GM12874 (cell line): ENCODE results near the gene PTHLH.

Source experiments
- TF ChIP-seq, protein P1 (sequence below): IDR thresholded peaks from 2 replicates; pipeline ENCODE4 v1.5.1; 2011; ENCODE audit warnings: low read depth, mild to moderate bottlenecking, control low read depth, low read length, moderate library complexity; ENCODE audit not compliant: insufficient read depth

Gene PTHLH

DNA sequence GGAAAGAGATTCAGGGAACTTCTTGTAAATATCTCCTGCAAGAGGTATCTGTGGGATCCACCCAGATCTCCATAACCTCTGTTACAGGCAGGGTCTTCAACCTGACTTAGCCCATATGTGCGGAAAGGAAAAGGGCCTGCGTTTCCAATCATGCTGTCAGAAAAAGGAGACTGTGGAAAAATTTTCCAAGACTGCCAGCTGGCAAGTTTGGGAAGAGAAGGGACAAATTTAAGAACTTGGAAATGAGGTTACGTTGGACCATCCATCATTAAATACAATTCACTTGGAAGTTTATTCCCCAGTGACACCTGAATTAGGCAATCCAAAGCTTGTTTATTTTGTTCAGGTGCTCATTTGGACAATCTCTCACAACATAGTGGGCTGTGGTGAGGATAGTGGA, 13.9 kb downstream of the PTHLH start:
- TF ChIP-seq, protein P1, sequence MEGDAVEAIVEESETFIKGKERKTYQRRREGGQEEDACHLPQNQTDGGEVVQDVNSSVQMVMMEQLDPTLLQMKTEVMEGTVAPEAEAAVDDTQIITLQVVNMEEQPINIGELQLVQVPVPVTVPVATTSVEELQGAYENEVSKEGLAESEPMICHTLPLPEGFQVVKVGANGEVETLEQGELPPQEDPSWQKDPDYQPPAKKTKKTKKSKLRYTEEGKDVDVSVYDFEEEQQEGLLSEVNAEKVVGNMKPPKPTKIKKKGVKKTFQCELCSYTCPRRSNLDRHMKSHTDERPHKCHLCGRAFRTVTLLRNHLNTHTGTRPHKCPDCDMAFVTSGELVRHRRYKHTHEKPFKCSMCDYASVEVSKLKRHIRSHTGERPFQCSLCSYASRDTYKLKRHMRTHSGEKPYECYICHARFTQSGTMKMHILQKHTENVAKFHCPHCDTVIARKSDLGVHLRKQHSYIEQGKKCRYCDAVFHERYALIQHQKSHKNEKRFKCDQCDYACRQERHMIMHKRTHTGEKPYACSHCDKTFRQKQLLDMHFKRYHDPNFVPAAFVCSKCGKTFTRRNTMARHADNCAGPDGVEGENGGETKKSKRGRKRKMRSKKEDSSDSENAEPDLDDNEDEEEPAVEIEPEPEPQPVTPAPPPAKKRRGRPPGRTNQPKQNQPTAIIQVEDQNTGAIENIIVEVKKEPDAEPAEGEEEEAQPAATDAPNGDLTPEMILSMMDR, result no peak

DNA sequence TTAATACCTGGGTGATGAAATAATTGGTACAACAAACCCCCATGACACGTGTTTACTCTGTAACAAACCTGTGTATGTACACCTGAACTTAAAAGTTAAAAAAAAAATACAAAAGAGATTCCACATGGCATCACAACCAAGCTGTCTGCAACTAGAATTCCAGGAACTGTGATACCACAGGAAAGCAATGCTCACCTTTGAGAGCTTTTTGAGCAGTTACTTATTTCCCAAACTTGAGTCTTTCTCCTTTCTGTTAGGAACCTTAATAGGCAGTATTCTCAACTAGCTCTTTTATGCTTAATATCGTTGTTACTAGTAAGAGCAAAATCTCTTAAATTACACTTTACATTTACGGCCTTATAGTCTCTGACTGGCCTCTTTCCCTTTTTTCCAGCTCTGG, 15.2 kb downstream of the PTHLH start:
- TF ChIP-seq, protein P1, result no peak

DNA sequence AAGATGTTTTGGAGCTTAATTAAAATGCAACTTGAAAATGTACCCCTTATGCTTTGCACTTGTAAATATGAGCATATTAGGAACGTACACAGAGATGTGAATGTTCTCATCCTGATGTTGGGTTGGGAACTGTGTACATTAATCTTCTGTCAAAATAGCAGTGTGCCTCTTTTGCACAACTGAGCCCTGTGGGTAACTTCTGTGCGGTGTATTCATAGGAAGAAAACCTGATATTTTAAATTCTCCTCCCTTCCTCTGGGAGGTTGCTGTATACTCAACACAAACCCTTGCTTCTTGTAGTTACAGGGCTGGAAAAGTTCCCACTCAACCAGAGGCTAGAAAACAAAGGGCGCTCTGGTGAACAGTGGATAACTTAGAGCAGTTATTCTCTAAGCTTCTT, 18.7 kb downstream of the PTHLH start:
- TF ChIP-seq, protein P1, result no peak

DNA sequence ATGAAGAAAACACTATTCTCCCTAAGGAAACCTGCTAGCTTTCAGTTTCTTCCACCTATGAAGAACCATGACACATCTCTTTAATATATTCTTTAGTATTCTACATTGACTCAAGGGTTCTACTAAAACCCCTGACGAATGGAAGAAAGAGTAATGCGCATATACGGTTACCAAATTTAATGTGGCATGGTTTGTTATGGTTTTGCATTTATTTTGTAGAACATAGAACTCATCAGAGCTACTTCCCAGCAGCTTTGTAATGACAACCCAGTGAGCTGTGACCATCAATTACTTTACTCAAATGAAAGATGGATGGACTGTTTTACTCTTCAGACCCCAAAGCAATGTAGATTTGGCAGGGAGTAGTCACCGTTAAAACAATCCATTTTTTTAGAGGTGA, 19.2 kb downstream of the PTHLH start:
- TF ChIP-seq, protein P1, result no peak

DNA sequence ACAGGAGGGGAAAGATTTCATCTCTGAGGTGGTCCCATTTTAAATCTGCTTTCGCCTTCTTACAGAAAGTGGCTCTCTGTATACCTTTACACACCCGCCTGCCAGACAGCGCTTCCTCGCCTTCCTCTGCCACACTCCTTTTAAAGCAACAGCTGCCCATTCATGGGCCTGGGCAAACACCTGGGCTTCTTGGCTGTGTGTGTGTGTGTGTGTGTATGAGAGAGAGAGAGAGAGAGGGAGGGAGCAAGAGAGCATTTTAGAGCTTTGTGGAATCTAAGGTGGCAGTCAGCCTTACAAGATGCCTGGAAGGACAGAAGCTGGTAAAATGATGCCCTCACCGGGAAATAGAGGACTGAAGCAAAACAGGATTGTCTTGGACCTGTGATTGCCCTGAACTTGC, 20.0 kb downstream of the PTHLH start:
- TF ChIP-seq, protein P1, result no peak

DNA sequence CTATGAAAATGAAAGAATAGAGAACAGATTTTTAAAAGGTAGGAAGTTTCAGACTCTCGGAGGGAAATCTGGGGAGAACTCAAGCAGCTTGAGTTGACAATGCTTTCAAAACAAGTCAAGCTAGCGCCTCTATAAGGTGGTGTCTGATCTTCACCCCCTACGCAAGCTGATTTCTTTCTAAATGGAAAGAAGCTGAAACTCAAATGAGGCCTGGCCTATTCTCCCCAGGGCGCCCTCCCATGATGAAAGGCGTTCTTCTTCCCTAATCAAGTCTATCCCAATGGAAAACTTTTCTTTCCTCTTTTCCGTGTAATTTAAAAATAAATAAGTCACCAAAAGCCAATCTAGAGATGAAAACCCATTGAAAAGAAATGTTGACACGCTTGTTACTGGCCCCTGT, 20.6 kb downstream of the PTHLH start:
- TF ChIP-seq, protein P1, result no peak

DNA sequence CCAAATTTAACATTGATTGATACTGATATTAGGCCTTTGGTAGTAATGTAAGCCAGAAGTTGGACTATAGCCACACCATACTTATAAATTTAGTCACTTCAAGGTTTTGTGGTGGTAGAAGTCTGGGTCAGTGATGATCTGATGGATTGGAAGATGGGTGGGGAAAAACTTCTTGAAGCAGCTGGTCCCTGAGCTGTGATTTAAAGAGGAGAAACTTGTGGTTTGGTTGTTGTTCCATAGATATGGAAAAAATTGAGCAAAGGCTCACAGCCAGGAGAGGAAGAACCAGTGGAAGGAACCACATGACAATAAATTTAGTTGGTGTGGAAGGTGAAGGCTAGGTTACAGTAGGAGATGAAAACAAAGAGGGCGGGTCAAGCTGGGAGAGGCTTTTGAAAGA, 26.1 kb downstream of the PTHLH start:
- TF ChIP-seq, protein P1, result no peak
